Measurements from ENCODE around the gene RCSD1. TPM values are rescaled to one million over a fixed set of nuclear protein-coding genes. Genes with fewer than 3 reads are reported as not detected.

The RCSD1 gene
- total and polyA plus RNA-seq, 2 of the 13 experiments (the other 11 are each of a cell fraction or from before 2014, with no cell fraction given), result not detected

- TF ChIP-seq IRF1 (CRISPR knock-in tag; IDR thresholded peaks at IDR 0.05; ENCODE audit: low read depth), result no peak
- no peak; the same call in 1 of the 2 replicates for TF ChIP-seq STAG1 (CRISPR knock-in tag; IDR thresholded peaks at IDR 0.05)
- TF ChIP-seq ATF5 (CRISPR knock-in tag; IDR thresholded peaks at IDR 0.05; ENCODE audit: low read depth), result peak; percentile 75; the same call in 1 of the 2 replicates
- no peak for TF ChIP-seq CAMTA2 (CRISPR knock-in tag; IDR thresholded peaks at IDR 0.05; ENCODE audit: borderline replicate concordance)
- peak; percentile 90; the same call in 1 of the 2 replicates for TF ChIP-seq ZNF556 (CRISPR knock-in tag; IDR thresholded peaks at IDR 0.05; ENCODE audit: borderline replicate concordance)
- no peak for TF ChIP-seq ZNF207 (IDR thresholded peaks at IDR 0.05; ENCODE audit: borderline replicate concordance)
- TF ChIP-seq EEA1 (CRISPR knock-in tag; IDR thresholded peaks at IDR 0.05; ENCODE audit: borderline replicate concordance), result peak; percentile 78; the same call in 1 of the 2 replicates
- no peak for TF ChIP-seq SP5 (CRISPR knock-in tag; IDR thresholded peaks at IDR 0.05; ENCODE audit: borderline replicate concordance, low read depth)
- TF ChIP-seq ZNF670 (CRISPR knock-in tag; IDR thresholded peaks at IDR 0.05; ENCODE audit: borderline replicate concordance), result peak; percentile 93
- TF ChIP-seq, protein P1, sequence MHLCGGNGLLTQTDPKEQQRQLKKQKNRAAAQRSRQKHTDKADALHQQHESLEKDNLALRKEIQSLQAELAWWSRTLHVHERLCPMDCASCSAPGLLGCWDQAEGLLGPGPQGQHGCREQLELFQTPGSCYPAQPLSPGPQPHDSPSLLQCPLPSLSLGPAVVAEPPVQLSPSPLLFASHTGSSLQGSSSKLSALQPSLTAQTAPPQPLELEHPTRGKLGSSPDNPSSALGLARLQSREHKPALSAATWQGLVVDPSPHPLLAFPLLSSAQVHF (CRISPR knock-in tag; IDR thresholded peaks at IDR 0.05), result peak; percentile 93
- TF ChIP-seq ZNF672 (CRISPR knock-in tag; IDR thresholded peaks at IDR 0.05), result no peak; the same call in 1 of the 2 replicates
- no peak; the same call in 1 of the 2 replicates for TF ChIP-seq ZNF446 (CRISPR knock-in tag; IDR thresholded peaks at IDR 0.05)
- TF ChIP-seq DNMT3B (CRISPR knock-in tag; conservative IDR thresholded peaks at IDR 0.05), result no peak
- peak; percentile 74; the same call in 1 of the 2 replicates for TF ChIP-seq ZSCAN21 (CRISPR knock-in tag; IDR thresholded peaks at IDR 0.05; ENCODE audit: borderline replicate concordance)
- no peak for TF ChIP-seq ZNF644 (CRISPR knock-in tag; IDR thresholded peaks at IDR 0.05; ENCODE audit: low read depth)
- TF ChIP-seq ZNF850 (CRISPR knock-in tag; conservative IDR thresholded peaks at IDR 0.05), result no peak
- TF ChIP-seq ZNF678 (CRISPR knock-in tag; IDR thresholded peaks at IDR 0.05), result 0 out of 2 replicates have a peak, but pooled peaks have one; percentile 76
- TF ChIP-seq NCOA1 (CRISPR knock-in tag; IDR thresholded peaks at IDR 0.05), result 0 out of 2 replicates have a peak, but pooled peaks have one; percentile 33
- TF ChIP-seq SMAD9 (CRISPR knock-in tag; IDR thresholded peaks at IDR 0.05), result no peak
- TF ChIP-seq MIER3 (CRISPR knock-in tag; IDR thresholded peaks at IDR 0.05; ENCODE audit: borderline replicate concordance), result peak; percentile 78; the same call in 1 of the 2 replicates
- peak; percentile 98 for TF ChIP-seq ZNF230 (CRISPR knock-in tag; IDR thresholded peaks at IDR 0.05)
- peak; percentile 95 for TF ChIP-seq KMT2B (CRISPR knock-in tag; IDR thresholded peaks at IDR 0.05)
- no peak for TF ChIP-seq RAD51 (IDR thresholded peaks at IDR 0.05; ENCODE audit: borderline replicate concordance)
- 0 out of 2 replicates have a peak, but pooled peaks have one; percentile 29 for TF ChIP-seq ZNF878 (CRISPR knock-in tag; IDR thresholded peaks at IDR 0.05)
- TF ChIP-seq NFATC3 (CRISPR knock-in tag; IDR thresholded peaks at IDR 0.05), result no peak
- TF ChIP-seq ISX (CRISPR knock-in tag; conservative IDR thresholded peaks at IDR 0.05), result no peak
- TF ChIP-seq KDM1A (CRISPR knock-in tag; IDR thresholded peaks at IDR 0.05), result peak; percentile 82
- TF ChIP-seq, protein P2, sequence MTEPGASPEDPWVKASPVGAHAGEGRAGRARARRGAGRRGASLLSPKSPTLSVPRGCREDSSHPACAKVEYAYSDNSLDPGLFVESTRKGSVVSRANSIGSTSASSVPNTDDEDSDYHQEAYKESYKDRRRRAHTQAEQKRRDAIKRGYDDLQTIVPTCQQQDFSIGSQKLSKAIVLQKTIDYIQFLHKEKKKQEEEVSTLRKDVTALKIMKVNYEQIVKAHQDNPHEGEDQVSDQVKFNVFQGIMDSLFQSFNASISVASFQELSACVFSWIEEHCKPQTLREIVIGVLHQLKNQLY (CRISPR knock-in tag; IDR thresholded peaks at IDR 0.05), result peak; percentile 46; the same call in 1 of the 2 replicates
- TF ChIP-seq BRCA1 (CRISPR knock-in tag; IDR thresholded peaks at IDR 0.05), result no peak
- TF ChIP-seq MXI1 (IDR thresholded peaks at IDR 0.05; ENCODE audit: borderline replicate concordance, low read depth, low read length), result peak; percentile 71; the same call in 1 of the 3 replicates
Measured at GRCh38 chr1:167714439-167715156, 84.6 kb downstream of the RCSD1 start (continued).
